ENCODE results near the gene DIP2A. TPM values are rescaled to one million over a fixed set of nuclear protein-coding genes. Genes with fewer than 3 reads are reported as not detected.
"Not testable (repeated sequence)": the region's sequence is repeated elsewhere in the genome, so short reads cannot be mapped to it uniquely, and the experiment has no call there.

The DIP2A gene
- total RNA-seq, 1 donor from 2014 or later: 25.9 TPM

- H3K27me3 ChIP-seq (ENCODE audit: low read depth): no peaks in the 10 kb centered on the region
- no peak for TF ChIP-seq CTCF (IDR thresholded peaks at IDR 0.05; ENCODE audit: borderline replicate concordance)
- H3K9me3 ChIP-seq (replicated peaks): no peaks in the 10 kb centered on the region
- peak overlapping the region; percentile 62 for H3K27ac ChIP-seq (replicated peaks)
- peaks cover 18% of the 10 kb centered on the region for H3K4me1 ChIP-seq
- H3K36me3 ChIP-seq: peaks cover 73% of the 10 kb centered on the region
- DNase-seq: no peak
- H3K4me3 ChIP-seq: no peak overlapping the region
- intact Hi-C loops (cut with micrococcal nuclease): no loop called here
Measured at GRCh38 chr21:46442938-46443337, 15.8 kb upstream of the DIP2A start.

GRCh38 chr21:46443910-46444309 is 14.8 kb upstream of the DIP2A start:
- no peaks in the 10 kb centered on the region for H3K27me3 ChIP-seq (ENCODE audit: low read depth)
- H3K4me1 ChIP-seq: peaks cover 18% of the 10 kb centered on the region
- DNase-seq: peak; percentile 36
- TF ChIP-seq CTCF (IDR thresholded peaks at IDR 0.05; ENCODE audit: borderline replicate concordance): no peak
- H3K4me3 ChIP-seq: no peak overlapping the region
- H3K27ac ChIP-seq (replicated peaks): peak overlapping the region; percentile 62
- peaks cover 63% of the 10 kb centered on the region for H3K36me3 ChIP-seq
- intact Hi-C loops (cut with micrococcal nuclease): no loop called here
- H3K9me3 ChIP-seq (replicated peaks): peaks cover 9% of the 10 kb centered on the region

- peaks cover 23% of the 10 kb centered on the region for H3K4me1 ChIP-seq
- no peak overlapping the region for H3K27ac ChIP-seq (replicated peaks)
- no peak for DNase-seq
- TF ChIP-seq CTCF (IDR thresholded peaks at IDR 0.05; ENCODE audit: borderline replicate concordance): no peak
- peaks cover 15% of the 10 kb centered on the region for H3K9me3 ChIP-seq (replicated peaks)
- no peaks in the 10 kb centered on the region for H3K27me3 ChIP-seq (ENCODE audit: low read depth)
- intact Hi-C loops (cut with micrococcal nuclease): no loop called here
- H3K36me3 ChIP-seq: peaks cover 21% of the 10 kb centered on the region
- no peak overlapping the region for H3K4me3 ChIP-seq
Measured at GRCh38 chr21:46448108-46448507, 10.6 kb upstream of the DIP2A start.

- DNase-seq; H3K27ac ChIP-seq (replicated peaks); H3K27me3 ChIP-seq (ENCODE audit: low read depth); intact Hi-C loops (cut with micrococcal nuclease); H3K4me3 ChIP-seq: not testable (repeated sequence)
- Histone ChIP-seq H3K4me1 (peaks cover 23% of the 10 kb centered on the region), H3K9me3 (replicated peaks) (peaks cover 15% of the 10 kb centered on the region), H3K36me3 (peaks cover 17% of the 10 kb centered on the region)
Measured at GRCh38 chr21:46448855-46449254, 9.8 kb upstream of the DIP2A start.

GRCh38 chr21:46452710-46453109 is 6.0 kb upstream of the DIP2A start:
- intact Hi-C loops (cut with micrococcal nuclease): no loop called here
- no peak for DNase-seq
- peaks cover 56% of the 10 kb centered on the region for H3K4me1 ChIP-seq
- H3K27ac ChIP-seq (replicated peaks): no peak overlapping the region
- peaks cover 5% of the 10 kb centered on the region for H3K36me3 ChIP-seq
- H3K4me3 ChIP-seq: no peak overlapping the region
- no peak for TF ChIP-seq CTCF (IDR thresholded peaks at IDR 0.05; ENCODE audit: borderline replicate concordance)
- no peaks in the 10 kb centered on the region for H3K27me3 ChIP-seq (ENCODE audit: low read depth)
- H3K9me3 ChIP-seq (replicated peaks): peaks cover 15% of the 10 kb centered on the region

- Histone ChIP-seq H3K36me3 (peaks cover 5% of the 10 kb centered on the region), H3K27ac (replicated peaks) (no peak overlapping the region), H3K4me3 (no peak overlapping the region), H3K4me1 (peaks cover 67% of the 10 kb centered on the region), H3K9me3 (replicated peaks) (peaks cover 3% of the 10 kb centered on the region), H3K27me3 (ENCODE audit: low read depth) (no peaks in the 10 kb centered on the region)
- TF ChIP-seq CTCF (IDR thresholded peaks at IDR 0.05; ENCODE audit: borderline replicate concordance): no peak
- no peak for DNase-seq
- intact Hi-C loops (cut with micrococcal nuclease): no loop called here
Measured at GRCh38 chr21:46454142-46454541, 4.5 kb upstream of the DIP2A start.
